CD14-positive monocyte (primary cell): ENCODE data around the gene CDT1. TPM values are rescaled to one million over a fixed set of nuclear protein-coding genes. Genes with fewer than 3 reads are reported as not detected.
A peak's percentile ranks its signal among the peaks of the same experiment; 100 is the strongest.
"Not testable (repeated sequence)": the region's sequence is repeated elsewhere in the genome, so short reads cannot be mapped to it uniquely, and the experiment has no call there.

Source experiments
- DNase-seq, 3 donors: peaks; one replicate each; pipeline ENCODE4 v3.0.0-alpha.2; 2011 to 2022
- H2AFZ ChIP-seq: 2 replicates; pipeline ENCODE4 v1.6.0; 2012; ENCODE audit warnings: mild to moderate bottlenecking, low read depth, low read length, inconsistent platforms; ENCODE audit not compliant: insufficient read depth, poor library complexity, severe bottlenecking
- H3K27ac ChIP-seq, 2 donors: 1 replicate in 1 of 2; 2 replicates in 1 of 2; pipeline ENCODE4 v1.5.1; 2012 to 2013; ENCODE audit warnings: low read length in 2 of 2, control low read depth in 1 of 2, inconsistent platforms in 1 of 2, low read depth in 1 of 2, mild to moderate bottlenecking in 1 of 2
- H3K27me3 ChIP-seq, 2 donors: one replicate each; pipeline versions ENCODE4 v1.6.0 to v1.6.1; 2011 to 2013; ENCODE audit warnings: low read length in 2 of 2; ENCODE audit not compliant: control insufficient read depth in 2 of 2, insufficient read depth in 2 of 2
- H3K36me3 ChIP-seq, 2 donors: replicated peaks in 1 of 2; 1 replicate in 1 of 2; 2 replicates in 1 of 2; pipeline versions ENCODE4 v1.5.1 to v1.6.1; 2012 to 2013; ENCODE audit warnings: low read length in 2 of 2, control low read depth in 1 of 2, inconsistent platforms in 1 of 2, mild to moderate bottlenecking in 1 of 2; ENCODE audit not compliant: insufficient read depth in 2 of 2, control insufficient read depth in 1 of 2
- H3K4me1 ChIP-seq, 2 donors: 1 replicate in 1 of 2; 2 replicates in 1 of 2; pipeline versions ENCODE4 v1.5.1 to v1.6.1; 2012 to 2013; ENCODE audit warnings: low read length in 2 of 2, control low read depth in 1 of 2, inconsistent platforms in 1 of 2, mild to moderate bottlenecking in 1 of 2, moderate library complexity in 1 of 2; ENCODE audit not compliant: insufficient read depth in 2 of 2, control insufficient read depth in 1 of 2
- H3K4me2 ChIP-seq: replicated peaks from 2 replicates; pipeline ENCODE3; 2012; ENCODE audit warnings: low read length, moderate library complexity, mild to moderate bottlenecking; ENCODE audit not compliant: poor library complexity, severe bottlenecking; ENCODE audit errors: extremely low read depth
- H3K4me3 ChIP-seq, 3 experiments: fragments of 200-600 bp in 1 of 3; sonication (generic) in 1 of 3; replicated peaks in 1 of 3; 1 replicate in 2 of 3; 2 replicates in 1 of 3; pipeline ENCODE4 v1.5.1; 2011 to 2013; ENCODE audit warnings: low read length in 3 of 3, mild to moderate bottlenecking in 3 of 3, control low read depth in 2 of 3, low read depth in 2 of 3, inconsistent platforms in 1 of 3, moderate library complexity in 1 of 3
- H3K79me2 ChIP-seq: 2 replicates; pipeline ENCODE4 v1.6.0; 2012; ENCODE audit warnings: mild to moderate bottlenecking, control low read depth, inconsistent platforms, low read length, moderate library complexity; ENCODE audit not compliant: insufficient read depth
- H3K9ac ChIP-seq: 2 replicates; pipeline ENCODE4 v1.6.0; 2017; ENCODE audit warnings: low read length, mild to moderate bottlenecking; ENCODE audit not compliant: insufficient read depth, poor library complexity, severe bottlenecking
- H3K9me3 ChIP-seq, 2 donors: replicated peaks in 1 of 2; 1 replicate in 1 of 2; 2 replicates in 1 of 2; pipeline versions ENCODE4 v1.5.1 to v1.6.1; 2012 to 2013; ENCODE audit warnings: low read length in 2 of 2, control low read depth in 1 of 2; ENCODE audit not compliant: control insufficient read depth in 1 of 2, insufficient read depth in 1 of 2
- H4K20me1 ChIP-seq: 2 replicates; pipeline ENCODE4 v1.6.0; 2012; ENCODE audit warnings: mild to moderate bottlenecking, low read length, control low read depth, moderate library complexity; ENCODE audit not compliant: insufficient read depth
- H3K27ac Mint-ChIP-seq, 7 donors: one replicate each; pipeline ENCODE4 v1.8.0; 2020; ENCODE audit warnings: mild to moderate bottlenecking in 7 of 7, mixed read lengths in 7 of 7, moderate library complexity in 6 of 7, inconsistent platforms in 2 of 7
- H3K27me3 Mint-ChIP-seq, 3 donors: one replicate each; pipeline ENCODE4 v1.8.0; 2021 to 2022; ENCODE audit warnings: low read depth in 3 of 3, mild to moderate bottlenecking in 3 of 3, mixed read lengths in 3 of 3, moderate library complexity in 3 of 3, inconsistent platforms in 1 of 3
- H3K36me3 Mint-ChIP-seq, 2 donors: one replicate each; pipeline ENCODE4 v1.8.0; 2020; ENCODE audit warnings: mixed read lengths in 2 of 2, inconsistent platforms in 1 of 2, mild to moderate bottlenecking in 1 of 2
- H3K4me1 Mint-ChIP-seq: one replicate; pipeline ENCODE4 v1.8.0; 2020; ENCODE audit warnings: mild to moderate bottlenecking, mixed read lengths
- H3K4me3 Mint-ChIP-seq, 2 donors: one replicate each; pipeline ENCODE4 v1.8.0; 2020; ENCODE audit warnings: mild to moderate bottlenecking in 2 of 2, mixed read lengths in 2 of 2, moderate library complexity in 1 of 2
- H3K9me3 Mint-ChIP-seq, 7 donors: one replicate each; pipeline ENCODE4 v1.8.0; 2020 to 2022; ENCODE audit warnings: mixed read lengths in 7 of 7, mild to moderate bottlenecking in 6 of 7, moderate library complexity in 6 of 7, inconsistent platforms in 2 of 7
- CTCF ChIP-seq: fragments of 200-600 bp; IDR thresholded peaks from one replicate; pipeline ENCODE4 v1.8.0; 2022; ENCODE audit warnings: antibody characterized with exemption, mild to moderate bottlenecking
- WGBS: methylation state at CpG from one replicate; pipeline ENCODE4 v1.1.5; 2013; ENCODE audit warnings: missing lambda C conversion rate; ENCODE audit not compliant: insufficient coverage; 5-methylcytosine and 5-hydroxymethylcytosine counted together
- intact Hi-C, 2 donors: fragments of 100-400 bp; cut with micrococcal nuclease; formaldehyde crosslinking; loops; one replicate each; pipeline versions ENCODE4 v1.15.0 to v1.15.1; 2023
- polyA plus RNA-seq, 3 donors: library from polyadenylated mRNA; depleted of rRNA in 1 of 3; unstranded in 2 of 3; stranded (reverse) in 1 of 3; fragments of 300-500 nt in 2 of 3; fragments of >200 nt in 1 of 3; fragmentation: Illumina TruSeq in 2 of 3; gene quantifications; 1 replicate in 2 of 3; 2 replicates in 1 of 3; pipeline ENCODE4 v1.2.3, GENCODE V29; 2012 to 2021

Gene CDT1
- polyA plus RNA-seq, 3 donors: 0.07 to 0.24 (median 0.16) TPM

- Histone ChIP-seq H3K9me3 (no peaks in the 10 kb centered on the region), H3K27ac (no peak overlapping the region), H3K36me3 (peaks cover 44 to 48% of the 10 kb centered on the region in 2 donors), H4K20me1 (peaks cover 8% of the 10 kb centered on the region), H3K4me3 (no peak overlapping the region), H3K4me2 (no peak overlapping the region), H3K79me2 (no peaks in the 10 kb centered on the region), H2AFZ (no peak overlapping the region), H3K27me3 (no peaks in the 10 kb centered on the region), H3K9ac (no peak overlapping the region), H3K4me1 (no peaks in the 10 kb centered on the region)
- no peak for DNase-seq
- WGBS: 95% methylated on average over 20 of the region's 24 CpGs
- TF ChIP-seq CTCF: no peak
- intact Hi-C loops: no loop called here
- Mint-ChIP-seq H3K27ac (peak overlapping the region in 1 of 7 donors; percentile 34), H3K4me1 (no peaks in the 10 kb centered on the region), H3K9me3 (peaks cover 0 to 3% (median 0%) of the 10 kb centered on the region in 7 donors), H3K36me3 (peaks cover 20 to 59% of the 10 kb centered on the region in 2 donors), H3K4me3 (no peak overlapping the region), H3K27me3 (no peaks in the 10 kb centered on the region)
These were observed 18.9 kb downstream of the CDT1 start for GRCh38 chr16:88822281-88823040.

- H3K4me1 ChIP-seq, H3K27me3 Mint-ChIP-seq, H3K4me2 ChIP-seq, H3K4me1 Mint-ChIP-seq, H3K79me2 ChIP-seq, H2AFZ ChIP-seq, H3K27ac ChIP-seq, H3K27ac Mint-ChIP-seq, H3K4me3 ChIP-seq, H3K9ac ChIP-seq, intact Hi-C loops, H3K27me3 ChIP-seq, H3K4me3 Mint-ChIP-seq, H3K9me3 Mint-ChIP-seq, DNase-seq, H3K9me3 ChIP-seq: not testable (repeated sequence)
- Histone ChIP-seq H3K36me3 (peaks cover 51 to 57% of the 10 kb centered on the region in 2 donors), H4K20me1 (peaks cover 11% of the 10 kb centered on the region)
- H3K36me3 Mint-ChIP-seq: peaks cover 27 to 60% of the 10 kb centered on the region in 2 donors
- WGBS: 98% methylated on average over 27 of the region's 31 CpGs
These were observed 20.1 kb downstream of the CDT1 start for GRCh38 chr16:88823646-88824045.
